ENCODE results near the gene CREM.

GRCh38 chr10:35224045-35224740 is 97.5 kb downstream of the CREM start:
- TF ChIP-seq, protein P1, sequence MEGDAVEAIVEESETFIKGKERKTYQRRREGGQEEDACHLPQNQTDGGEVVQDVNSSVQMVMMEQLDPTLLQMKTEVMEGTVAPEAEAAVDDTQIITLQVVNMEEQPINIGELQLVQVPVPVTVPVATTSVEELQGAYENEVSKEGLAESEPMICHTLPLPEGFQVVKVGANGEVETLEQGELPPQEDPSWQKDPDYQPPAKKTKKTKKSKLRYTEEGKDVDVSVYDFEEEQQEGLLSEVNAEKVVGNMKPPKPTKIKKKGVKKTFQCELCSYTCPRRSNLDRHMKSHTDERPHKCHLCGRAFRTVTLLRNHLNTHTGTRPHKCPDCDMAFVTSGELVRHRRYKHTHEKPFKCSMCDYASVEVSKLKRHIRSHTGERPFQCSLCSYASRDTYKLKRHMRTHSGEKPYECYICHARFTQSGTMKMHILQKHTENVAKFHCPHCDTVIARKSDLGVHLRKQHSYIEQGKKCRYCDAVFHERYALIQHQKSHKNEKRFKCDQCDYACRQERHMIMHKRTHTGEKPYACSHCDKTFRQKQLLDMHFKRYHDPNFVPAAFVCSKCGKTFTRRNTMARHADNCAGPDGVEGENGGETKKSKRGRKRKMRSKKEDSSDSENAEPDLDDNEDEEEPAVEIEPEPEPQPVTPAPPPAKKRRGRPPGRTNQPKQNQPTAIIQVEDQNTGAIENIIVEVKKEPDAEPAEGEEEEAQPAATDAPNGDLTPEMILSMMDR (IDR thresholded peaks at IDR 0.05; ENCODE audit: insufficient read depth, low read length), result no peak
- TF ChIP-seq REST (IDR thresholded peaks at IDR 0.05; ENCODE audit: insufficient replicate concordance, low read depth) (no peak), GABPA (IDR thresholded peaks at IDR 0.05; ENCODE audit: low read depth) (no peak), POLR2AphosphoS5 (IDR thresholded peaks at IDR 0.05; ENCODE audit: low read depth) (no peak)
